Inferior parietal cortex (tissue), 1 donor: ENCODE results near the gene ACOT11.

Source experiments
- DNase-seq: peaks from one replicate; pipeline ENCODE4 v3.0.0-alpha.2; 2016; ENCODE audit errors: extremely low spot score

The ACOT11 gene

GRCh38 chr1:54564312-54565112, 16.5 kb downstream of the ACOT11 start:
- no peak for DNase-seq

GRCh38 chr1:54565113-54565501, 17.1 kb downstream of the ACOT11 start:
- no peak for DNase-seq

- no peak for DNase-seq
Measured at GRCh38 chr1:54566438-54567141, 18.6 kb downstream of the ACOT11 start.

- DNase-seq, result no peak
Measured at GRCh38 chr1:54567961-54568360, 19.9 kb downstream of the ACOT11 start.

- DNase-seq, result no peak
Measured at GRCh38 chr1:54569339-54569738, 21.3 kb downstream of the ACOT11 start.

GRCh38 chr1:54570161-54570560, 22.1 kb downstream of the ACOT11 start:
- no peak for DNase-seq

GRCh38 chr1:54571326-54571725, 23.3 kb downstream of the ACOT11 start:
- DNase-seq, result no peak

GRCh38 chr1:54571803-54572541, 23.9 kb downstream of the ACOT11 start:
- DNase-seq, result no peak

GRCh38 chr1:54572542-54572850, 24.5 kb downstream of the ACOT11 start:
- DNase-seq, result no peak

GRCh38 chr1:54574158-54574778, 26.2 kb downstream of the ACOT11 start:
- DNase-seq, result no peak

GRCh38 chr1:54575161-54575560, 27.1 kb downstream of the ACOT11 start:
- no peak for DNase-seq

- no peak for DNase-seq
Measured at GRCh38 chr1:54575605-54576290, 27.7 kb downstream of the ACOT11 start.

- DNase-seq, result peak; percentile 47
Measured at GRCh38 chr1:54577612-54578011, 29.6 kb downstream of the ACOT11 start.

GRCh38 chr1:54579337-54579781, 31.3 kb downstream of the ACOT11 start:
- no peak for DNase-seq

GRCh38 chr1:54580856-54581550, 33.0 kb downstream of the ACOT11 start:
- no peak for DNase-seq

- peak; percentile 57 for DNase-seq
Measured at GRCh38 chr1:54581621-54582035, 33.6 kb downstream of the ACOT11 start.

GRCh38 chr1:54582566-54583306, 34.7 kb downstream of the ACOT11 start:
- no peak for DNase-seq

GRCh38 chr1:54583307-54583686, 35.3 kb downstream of the ACOT11 start:
- DNase-seq, result no peak

GRCh38 chr1:54583871-54584270, 35.8 kb downstream of the ACOT11 start:
- DNase-seq, result no peak

- no peak for DNase-seq
Measured at GRCh38 chr1:54584575-54584974, 36.5 kb downstream of the ACOT11 start.
